ENCODE data around the gene ELF5. TPM values are rescaled to one million over a fixed set of nuclear protein-coding genes. Genes with fewer than 3 reads are reported as not detected.

The ELF5 gene
- total RNA-seq, 1 experiment from 2014 or later: 0.11 TPM

- CTCF ChIA-PET: no interaction called here
- H3K4me3 Mint-ChIP-seq (ENCODE audit: unreplicated experiment): no peak overlapping the region
- H3K9me3 Mint-ChIP-seq (ENCODE audit: unreplicated experiment): no peaks in the 10 kb centered on the region
- no TSS peak for BruUV-seq (replicated peaks)
- peaks cover 4% of the 10 kb centered on the region for H3K27me3 Mint-ChIP-seq (ENCODE audit: insufficient read depth, unreplicated experiment)
- TF ChIP-seq CTCF (IDR thresholded peaks at IDR 0.05; ENCODE audit: insufficient read depth in 1 of 2, low read depth in 1 of 2, low read length in 1 of 2, severe bottlenecking in 1 of 2, unreplicated experiment in 1 of 2): no peak
- DNase-seq: no peak
- Histone ChIP-seq H3K36me3 (ENCODE audit: control insufficient read depth, insufficient read depth, low read length) (no peaks in the 10 kb centered on the region), H3K27me3 (replicated peaks; ENCODE audit: control insufficient read depth, insufficient read depth, low read length) (no peaks in the 10 kb centered on the region), H3K4me1 (no peaks in the 10 kb centered on the region), H3K4me3 (ENCODE audit: low read depth, low read length) (no peak overlapping the region), H3K9me3 (no peaks in the 10 kb centered on the region)
- H3K36me3 Mint-ChIP-seq (ENCODE audit: insufficient read depth, unreplicated experiment): no peaks in the 10 kb centered on the region
- intact Hi-C loops (cut with micrococcal nuclease; ENCODE audit: unreplicated experiment): no loop called here
- POLR2A ChIA-PET: no interaction called here
- no peak overlapping the region for H3K27ac Mint-ChIP-seq (ENCODE audit: unreplicated experiment)
- no peaks in the 10 kb centered on the region for H3K4me1 Mint-ChIP-seq (ENCODE audit: low read depth, unreplicated experiment)
These were observed 17.7 kb downstream of the ELF5 start for GRCh38 chr11:34495724-34496377.

- no peak overlapping the region for H3K27ac Mint-ChIP-seq (ENCODE audit: unreplicated experiment)
- TF ChIP-seq CTCF (IDR thresholded peaks at IDR 0.05; ENCODE audit: insufficient read depth in 1 of 2, low read depth in 1 of 2, low read length in 1 of 2, severe bottlenecking in 1 of 2, unreplicated experiment in 1 of 2): no peak
- intact Hi-C loops (cut with micrococcal nuclease; ENCODE audit: unreplicated experiment): no loop called here
- Histone ChIP-seq H3K36me3 (ENCODE audit: control insufficient read depth, insufficient read depth, low read length) (no peaks in the 10 kb centered on the region), H3K4me1 (no peaks in the 10 kb centered on the region), H3K4me3 (ENCODE audit: low read depth, low read length) (no peak overlapping the region), H3K9me3 (no peaks in the 10 kb centered on the region), H3K27me3 (replicated peaks; ENCODE audit: control insufficient read depth, insufficient read depth, low read length) (no peaks in the 10 kb centered on the region)
- H3K27me3 Mint-ChIP-seq (ENCODE audit: insufficient read depth, unreplicated experiment): peaks cover 4% of the 10 kb centered on the region
- BruUV-seq (replicated peaks): no TSS peak
- H3K36me3 Mint-ChIP-seq (ENCODE audit: insufficient read depth, unreplicated experiment): no peaks in the 10 kb centered on the region
- H3K4me1 Mint-ChIP-seq (ENCODE audit: low read depth, unreplicated experiment): no peaks in the 10 kb centered on the region
- CTCF ChIA-PET: no interaction called here
- no peak overlapping the region for H3K4me3 Mint-ChIP-seq (ENCODE audit: unreplicated experiment)
- H3K9me3 Mint-ChIP-seq (ENCODE audit: unreplicated experiment): no peaks in the 10 kb centered on the region
- DNase-seq: no peak
- POLR2A ChIA-PET: no interaction called here
These were observed 18.3 kb downstream of the ELF5 start for GRCh38 chr11:34495239-34495723.

GRCh38 chr11:34493926-34494595 is 19.5 kb downstream of the ELF5 start:
- H3K27me3 ChIP-seq (replicated peaks; ENCODE audit: control insufficient read depth, insufficient read depth, low read length): no peaks in the 10 kb centered on the region
- CTCF ChIA-PET: no interaction called here

More at GRCh38 chr11:34493926-34494595, 19.5 kb downstream of the ELF5 start:
- no peak overlapping the region for H3K4me3 Mint-ChIP-seq (ENCODE audit: unreplicated experiment)
- DNase-seq: no peak
- peaks cover 4% of the 10 kb centered on the region for H3K27me3 Mint-ChIP-seq (ENCODE audit: insufficient read depth, unreplicated experiment)
- H3K36me3 ChIP-seq (ENCODE audit: control insufficient read depth, insufficient read depth, low read length): no peaks in the 10 kb centered on the region
- no peaks in the 10 kb centered on the region for H3K9me3 ChIP-seq
- no TSS peak for BruUV-seq (replicated peaks)
- no peak overlapping the region for H3K4me3 ChIP-seq (ENCODE audit: low read depth, low read length)
- intact Hi-C loops (cut with micrococcal nuclease; ENCODE audit: unreplicated experiment): loop anchor here (1.0 to 2.0 kb wide), 2 partner anchors 135 to 320 kb away; partner anchors contain the start of gene ABTB2
- POLR2A ChIA-PET: no interaction called here
- H3K36me3 Mint-ChIP-seq (ENCODE audit: insufficient read depth, unreplicated experiment): no peaks in the 10 kb centered on the region
- no peak overlapping the region for H3K27ac Mint-ChIP-seq (ENCODE audit: unreplicated experiment)
- no peaks in the 10 kb centered on the region for H3K4me1 Mint-ChIP-seq (ENCODE audit: low read depth, unreplicated experiment)
- H3K4me1 ChIP-seq: no peaks in the 10 kb centered on the region
- TF ChIP-seq CTCF (IDR thresholded peaks at IDR 0.05; ENCODE audit: insufficient read depth in 1 of 2, low read depth in 1 of 2, low read length in 1 of 2, severe bottlenecking in 1 of 2, unreplicated experiment in 1 of 2): no peak
- H3K9me3 Mint-ChIP-seq (ENCODE audit: unreplicated experiment): no peaks in the 10 kb centered on the region
